GM18508 (cell line): ENCODE results near the gene EPN1.

Source experiments
- ATAC-seq: cut with Tn5 transposase; IDR thresholded peaks from one replicate; pipeline ENCODE4 v1.9.1; 2021; ENCODE audit warnings: moderate number of reproducible peaks; ENCODE audit not compliant: insufficient read depth, unreplicated experiment

The EPN1 gene

GRCh38 chr19:55676889-55677505, 2.0 kb downstream of the EPN1 start:
- no peak for ATAC-seq

GRCh38 chr19:55677572-55678028, 2.6 kb downstream of the EPN1 start:
- no peak for ATAC-seq

GRCh38 chr19:55678121-55678671, 3.2 kb downstream of the EPN1 start:
- ATAC-seq, result peak; percentile 52

DNA sequence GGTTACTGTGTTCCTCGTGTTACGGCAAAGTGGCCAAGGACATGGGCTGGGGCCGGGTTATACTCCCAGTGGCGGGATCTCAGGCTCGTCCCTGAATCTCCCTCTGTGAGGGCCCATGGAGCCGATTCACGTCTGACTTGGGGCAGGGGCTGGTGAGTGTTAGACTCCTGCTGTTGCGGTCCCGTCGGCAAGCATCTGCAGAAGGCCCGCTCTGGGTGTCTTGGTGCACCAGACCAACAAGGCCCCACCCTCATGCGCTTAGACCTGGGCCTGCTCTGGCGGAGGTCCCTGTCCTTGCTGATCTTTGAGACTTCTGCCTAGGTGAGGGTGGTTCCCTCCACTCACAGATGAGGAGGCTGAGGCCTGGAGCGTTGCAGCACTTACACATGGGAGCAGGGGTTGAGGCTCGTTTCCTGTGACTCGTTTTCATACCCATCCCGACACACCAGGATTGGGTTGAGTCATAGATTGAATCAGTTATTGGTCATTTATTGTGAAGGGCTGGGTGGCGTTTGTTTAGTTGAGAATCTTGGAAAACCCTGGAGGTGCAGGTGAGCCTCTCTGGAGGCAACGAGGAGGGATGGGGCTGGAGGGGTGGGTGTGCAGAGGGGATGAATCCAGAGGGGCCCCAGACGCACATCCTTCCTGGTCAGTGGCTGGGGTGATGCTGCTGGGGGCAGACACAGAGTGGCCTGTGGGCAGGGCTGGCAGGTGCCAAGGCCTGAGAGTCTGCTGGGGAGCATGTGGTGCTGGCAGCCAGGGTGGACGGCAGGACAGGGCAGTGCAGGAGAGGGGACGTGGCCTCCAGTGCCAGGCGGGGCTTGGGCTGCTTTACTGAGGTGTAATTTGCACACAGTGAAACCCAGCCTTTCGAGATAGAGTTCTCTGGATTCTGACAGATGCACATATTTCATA, 4.6 kb downstream of the EPN1 start:
- ATAC-seq, result no peak

GRCh38 chr19:55680339-55681130, 5.5 kb downstream of the EPN1 start:
- ATAC-seq, result no peak

DNA sequence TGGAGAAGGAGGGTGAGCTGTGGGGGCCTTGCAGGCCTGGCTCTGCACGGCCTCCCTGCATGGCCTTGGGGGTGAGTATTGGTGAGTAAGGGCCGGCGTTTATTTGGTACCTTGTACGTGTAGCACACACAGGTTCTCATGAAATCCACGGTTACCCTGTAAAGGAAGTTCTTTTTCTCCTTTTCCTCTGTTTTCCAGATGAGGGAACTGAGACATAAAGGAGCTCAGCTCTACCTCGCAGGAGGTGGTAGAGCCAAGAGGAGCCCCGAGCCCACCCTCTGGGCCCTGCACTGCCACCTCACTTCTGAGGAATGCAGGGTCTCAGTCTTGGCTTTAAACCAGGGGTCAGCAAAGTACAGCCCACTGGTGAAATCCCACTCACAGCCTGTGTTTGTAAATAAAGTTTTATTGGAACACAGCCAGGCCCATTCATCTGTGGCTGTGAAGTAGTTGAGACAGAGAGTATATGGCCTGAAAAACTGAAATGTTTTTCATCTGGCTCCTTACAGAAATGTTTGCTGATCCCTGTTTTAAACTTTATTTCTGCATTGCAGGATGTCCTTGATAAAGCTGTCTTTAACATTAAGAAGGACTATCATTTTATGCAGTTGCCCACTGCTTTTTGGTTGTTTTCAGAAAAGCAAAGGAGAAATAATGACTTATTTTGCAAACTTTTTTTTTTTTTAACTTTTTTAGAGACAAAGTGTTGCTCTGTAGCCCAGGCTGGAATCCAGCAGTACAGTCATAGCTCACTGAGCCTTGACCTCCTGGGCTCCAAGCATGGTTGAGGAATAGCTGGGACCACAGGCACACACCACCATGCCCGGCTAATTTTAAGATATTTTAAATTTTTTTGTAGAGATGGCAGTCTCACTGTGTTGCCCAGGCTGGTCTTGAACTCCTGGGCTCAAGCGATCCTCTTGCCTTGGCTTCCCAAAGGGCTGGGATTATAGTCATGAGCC, 6.4 kb downstream of the EPN1 start:
- no peak for ATAC-seq

DNA sequence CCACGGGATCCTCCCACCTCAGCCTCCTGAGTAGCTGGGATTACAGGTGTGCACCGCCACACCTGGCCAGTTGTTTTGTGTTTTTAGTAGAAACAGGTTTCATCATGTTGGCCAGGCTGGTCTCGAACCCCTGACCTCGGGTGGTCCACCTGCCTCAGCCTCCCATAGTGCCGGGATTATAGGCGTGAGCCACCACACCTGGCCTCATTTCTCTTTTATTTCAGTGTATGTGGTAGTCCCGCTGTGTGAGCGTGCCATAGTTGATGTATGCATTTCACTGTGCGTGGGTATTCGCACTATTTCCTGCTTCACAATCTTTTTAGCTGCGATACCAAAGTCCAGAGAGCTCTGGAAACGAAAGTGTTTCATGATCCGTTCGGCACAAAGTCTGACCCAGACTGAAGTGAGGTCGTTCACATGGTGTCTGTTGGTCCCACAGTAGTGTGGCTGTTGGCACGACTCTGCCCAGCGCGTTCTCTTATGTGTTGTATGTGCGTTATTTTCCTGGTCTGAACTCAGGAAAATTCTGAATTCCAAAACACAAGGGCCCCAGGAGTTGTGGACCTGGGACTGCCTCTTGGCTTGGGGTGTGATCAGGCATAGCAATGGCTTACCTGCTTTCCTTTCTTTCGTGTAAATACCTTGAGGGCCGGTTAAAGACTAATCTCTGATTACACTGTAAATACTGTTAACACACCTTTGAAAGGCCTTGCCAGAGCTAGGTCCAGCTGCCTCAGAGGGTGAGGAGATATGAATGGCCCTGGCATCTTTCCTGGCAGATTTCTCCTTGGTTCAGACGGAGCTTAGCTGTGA, 8.6 kb downstream of the EPN1 start:
- no peak for ATAC-seq

GRCh38 chr19:55684946-55685681, 10.1 kb downstream of the EPN1 start:
- no peak for ATAC-seq

- ATAC-seq, result no peak
These were observed 10.8 kb downstream of the EPN1 start for GRCh38 chr19:55685776-55686175.

DNA sequence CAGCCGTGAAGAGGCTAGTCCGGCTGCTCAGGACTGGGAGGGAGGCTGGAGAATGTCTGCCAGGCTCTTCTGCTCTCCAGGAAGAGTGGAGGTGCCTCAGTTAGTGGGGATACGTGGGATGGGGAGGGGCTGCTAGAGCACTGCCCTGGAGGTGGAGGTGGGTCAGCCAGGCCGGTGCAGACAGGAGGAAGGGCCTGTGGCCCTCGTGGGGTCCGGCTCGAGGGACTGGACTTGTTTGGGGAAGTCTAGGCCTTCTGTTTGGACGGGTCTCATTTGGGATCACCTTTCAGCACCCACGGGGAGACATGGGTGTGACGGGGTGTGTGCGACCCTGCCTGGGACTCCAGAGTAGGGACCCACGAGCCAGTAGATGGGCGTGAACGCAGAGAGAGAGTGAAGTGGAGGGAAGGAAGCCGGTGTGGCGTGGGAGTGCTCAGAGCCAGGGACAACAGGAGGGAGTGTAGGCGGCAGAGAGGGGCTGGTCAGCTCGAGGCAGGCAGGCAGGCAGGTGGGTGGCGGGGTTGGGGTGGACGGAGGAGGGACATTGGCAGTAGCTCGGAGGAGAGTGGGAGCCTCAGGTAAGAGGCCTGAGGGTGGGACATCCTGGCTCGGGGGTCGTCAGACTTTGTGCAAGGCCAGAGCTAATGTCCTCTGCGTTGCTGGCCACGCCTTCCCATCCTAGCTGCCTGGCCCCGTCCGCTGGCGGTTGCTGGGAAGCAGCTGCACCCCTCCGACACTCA, 11.5 kb downstream of the EPN1 start:
- ATAC-seq, result no peak

DNA sequence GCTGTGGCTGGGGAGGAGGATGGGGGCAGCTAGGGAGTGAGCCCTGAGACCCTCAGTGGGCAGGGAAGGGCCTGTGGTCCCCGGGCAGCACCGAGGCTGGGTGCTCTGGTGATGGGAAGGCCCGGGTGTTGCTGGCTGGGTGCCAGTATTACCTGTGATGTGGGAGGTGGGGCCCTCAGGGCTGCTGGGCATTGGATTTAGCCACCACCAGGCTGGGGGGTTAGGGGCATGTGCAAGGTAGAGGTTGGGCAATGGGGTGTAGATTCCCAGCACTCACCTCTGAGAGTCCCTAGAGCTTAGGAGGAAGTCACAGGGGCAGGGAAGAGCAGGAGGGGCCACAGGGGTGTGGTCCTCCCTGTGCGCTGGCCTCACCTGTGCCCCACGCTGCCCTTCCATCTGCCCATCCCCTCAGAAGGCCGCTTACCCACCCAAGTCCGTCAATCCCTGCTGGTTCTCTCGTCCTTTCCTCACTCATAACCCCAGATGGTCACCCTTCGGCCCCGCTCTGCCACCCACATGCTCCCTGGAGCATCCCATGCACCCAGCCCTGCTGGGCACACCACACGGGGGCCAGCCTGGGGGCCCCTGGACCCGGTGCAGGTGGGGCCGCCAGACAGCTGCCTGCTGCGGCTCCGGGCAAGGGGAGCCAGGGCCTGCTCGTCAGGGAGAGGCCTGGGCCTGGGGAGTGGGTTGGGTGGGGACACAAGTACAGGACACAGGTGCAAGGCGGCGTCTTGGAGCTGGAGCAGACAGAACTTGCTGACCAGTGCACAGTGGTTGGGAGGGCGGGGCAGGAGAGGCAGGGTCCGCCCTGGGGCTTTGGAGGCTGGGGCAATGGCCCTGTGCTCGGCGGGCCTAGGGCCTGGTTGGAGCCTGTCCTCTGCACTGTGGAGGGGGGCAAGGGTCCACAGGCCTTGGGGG, 12.5 kb downstream of the EPN1 start:
- ATAC-seq, result no peak

DNA sequence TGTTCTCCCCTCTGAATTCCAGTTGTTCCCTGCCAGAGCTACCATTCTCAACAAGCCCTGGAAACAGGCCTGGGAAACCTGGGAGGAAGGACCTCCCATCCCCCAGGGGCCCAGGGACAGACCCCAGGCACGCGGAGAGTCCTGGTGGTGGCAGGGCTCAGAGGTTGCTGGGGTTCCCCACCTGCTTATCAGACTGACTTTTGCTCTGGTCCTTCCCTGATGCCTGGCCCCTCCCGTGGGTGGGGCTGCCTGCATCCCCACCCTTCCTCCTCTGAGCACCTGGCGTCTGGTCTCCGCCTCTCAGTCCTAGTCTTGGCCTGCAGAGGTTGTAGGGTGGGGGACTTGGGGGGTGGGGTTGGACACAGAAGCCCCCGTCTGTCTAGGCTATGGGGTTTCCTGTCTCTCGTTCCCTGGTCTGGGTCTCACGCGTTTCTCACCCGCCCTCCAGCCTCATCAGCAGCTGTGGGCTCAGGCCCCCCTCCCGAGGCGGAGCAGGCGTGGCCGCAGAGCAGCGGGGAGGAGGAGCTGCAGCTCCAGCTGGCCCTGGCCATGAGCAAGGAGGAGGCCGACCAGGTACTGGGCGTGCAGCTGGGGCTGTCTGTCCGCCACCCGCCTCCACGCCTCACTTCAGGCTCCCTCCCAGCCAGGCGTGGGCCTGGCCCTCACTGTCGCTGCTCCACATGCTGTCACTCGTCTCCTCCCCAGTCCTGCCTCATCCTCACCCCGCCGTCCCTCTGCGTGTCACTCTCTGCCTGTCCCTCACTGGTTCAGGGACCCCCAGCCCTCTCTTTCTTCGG, 13.6 kb downstream of the EPN1 start:
- no peak for ATAC-seq

DNA sequence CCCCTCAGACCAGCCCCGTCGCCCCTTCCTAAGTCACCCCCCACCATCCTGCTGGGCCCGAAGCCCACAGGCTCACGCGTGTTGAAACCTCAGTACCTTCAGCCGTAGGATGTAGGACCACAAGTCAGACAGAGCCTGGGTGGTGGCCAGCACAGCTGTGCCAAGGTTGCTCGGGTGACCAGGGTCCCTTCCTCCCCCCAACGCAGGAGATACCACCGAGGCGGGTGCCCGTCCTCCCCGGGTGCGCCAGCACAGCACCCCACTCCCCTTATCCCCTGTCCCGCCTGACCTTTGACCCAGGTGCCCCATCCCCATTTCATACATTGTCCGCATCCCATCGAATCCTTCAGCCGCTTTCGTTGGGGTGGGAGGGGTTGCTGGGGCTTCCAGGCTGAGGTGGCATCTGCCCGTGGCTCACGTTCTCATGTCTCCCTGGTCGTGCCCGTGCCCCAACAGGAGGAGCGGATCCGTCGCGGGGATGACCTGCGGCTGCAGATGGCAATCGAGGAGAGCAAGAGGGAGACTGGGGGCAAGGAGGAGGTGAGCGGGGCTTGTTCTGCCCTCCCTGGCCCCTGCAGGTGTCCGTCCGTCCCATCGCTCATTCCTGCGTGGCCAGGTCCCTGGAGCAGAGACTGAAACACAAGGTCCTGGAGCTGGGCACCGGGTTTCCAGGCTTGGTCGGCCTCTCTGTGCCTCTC, 14.5 kb downstream of the EPN1 start:
- ATAC-seq, result no peak

- no peak for ATAC-seq
These were observed 15.2 kb downstream of the EPN1 start for GRCh38 chr19:55690109-55690768.
